ENCODE data around the gene COL17A1.

Gene COL17A1

DNA sequence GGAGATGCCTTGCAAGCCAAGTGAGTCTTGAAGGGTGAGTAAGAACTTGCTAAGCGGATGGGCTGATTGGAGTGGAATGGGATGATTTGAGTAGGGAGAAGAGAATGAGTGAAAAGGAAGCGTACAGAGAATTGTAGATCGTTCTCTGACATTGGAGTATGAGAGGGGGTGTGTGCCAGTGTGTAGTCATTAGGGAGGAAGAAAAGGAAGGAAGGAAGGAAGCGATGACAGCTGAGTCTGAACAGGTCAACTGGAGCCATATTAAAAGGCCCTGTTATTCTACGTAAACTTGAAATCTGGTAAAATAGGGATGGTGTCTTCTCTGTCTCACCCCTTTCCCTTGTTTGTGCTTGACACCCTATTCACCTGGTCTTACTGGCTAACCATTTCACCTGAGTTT, 63.7 kb downstream of the COL17A1 start:
- Histone ChIP-seq H4K8ac (ENCODE audit: low read depth, low read length) (no peak overlapping the region), H3K18ac (ENCODE audit: low read length) (no peak overlapping the region), H3K4me2 (ENCODE audit: insufficient read depth, low read length, poor library complexity, severe bottlenecking) (no peak overlapping the region), H2BK5ac (ENCODE audit: low read length) (no peak overlapping the region), H2BK15ac (ENCODE audit: low read length) (no peak overlapping the region), H3K4me3 (ENCODE audit: low read length in 2 of 2) (no peak overlapping the region), H2BK12ac (ENCODE audit: low read length) (no peak overlapping the region), H3K36me3 (replicated peaks in 1 of 2; ENCODE audit: control insufficient read depth in 2 of 2, insufficient read depth in 2 of 2, low read length in 2 of 2) (peaks cover 26 to 95% of the 10 kb centered on the region in 2 donors), H2AK5ac (ENCODE audit: low read depth, low read length) (no peak overlapping the region), H2AFZ (ENCODE audit: low read length) (no peak overlapping the region), H2BK120ac (ENCODE audit: low read depth, low read length) (no peak overlapping the region), H3K4ac (ENCODE audit: low read length) (no peak overlapping the region), H3K14ac (ENCODE audit: low read length) (no peak overlapping the region), H3K4me1 (ENCODE audit: control insufficient read depth in 2 of 2, insufficient read depth in 1 of 2, low read depth in 1 of 2, low read length in 2 of 2) (no peaks in the 10 kb centered on the region), H3K9ac (ENCODE audit: low read depth, low read length, poor library complexity) (no peak overlapping the region), H3K27me3 (ENCODE audit: control insufficient read depth in 3 of 3, insufficient read depth in 3 of 3, low read depth in 1 of 3, low read length in 3 of 3) (no peaks in the 10 kb centered on the region), H3K9me3 (replicated peaks in 1 of 2; ENCODE audit: control insufficient read depth in 2 of 2, insufficient read depth in 1 of 2, low read depth in 1 of 2, low read length in 2 of 2) (no peaks in the 10 kb centered on the region), H3K79me1 (ENCODE audit: low read depth, low read length) (no peaks in the 10 kb centered on the region), H3K27ac (replicated peaks; ENCODE audit: low read length) (no peak overlapping the region), H3K23ac (ENCODE audit: low read depth, low read length, poor library complexity) (no peak overlapping the region), H4K91ac (ENCODE audit: low read depth, low read length, poor library complexity) (no peak overlapping the region)
- DNase-seq (ENCODE audit: low spot score) = no peak
- 100% methylated on average over 3 of the region's 5 CpGs; no CpG with 5 or more reads in 1 of the 2 donors for WGBS, 2 donors (ENCODE audit: extremely low coverage in 2 of 2, insufficient read length in 2 of 2, insufficient replicate concordance in 1 of 2)

- no peaks in the 10 kb centered on the region for H3K4me1 ChIP-seq (ENCODE audit: control insufficient read depth in 2 of 2, insufficient read depth in 1 of 2, low read depth in 1 of 2, low read length in 2 of 2)
- H2AK5ac ChIP-seq (ENCODE audit: low read depth, low read length) = no peak overlapping the region
- no peak overlapping the region for H3K23ac ChIP-seq (ENCODE audit: low read depth, low read length, poor library complexity)
- no peak overlapping the region for H2BK5ac ChIP-seq (ENCODE audit: low read length)
- DNase-seq (ENCODE audit: low spot score) = no peak
- H3K9me3 ChIP-seq (replicated peaks in 1 of 2; ENCODE audit: control insufficient read depth in 2 of 2, insufficient read depth in 1 of 2, low read depth in 1 of 2, low read length in 2 of 2) = no peaks in the 10 kb centered on the region
- no peak overlapping the region for H3K27ac ChIP-seq (replicated peaks; ENCODE audit: low read length)
- no peaks in the 10 kb centered on the region for H3K79me1 ChIP-seq (ENCODE audit: low read depth, low read length)
- no peak overlapping the region for H3K4me3 ChIP-seq (ENCODE audit: low read length in 2 of 2)
- no peak overlapping the region for H3K14ac ChIP-seq (ENCODE audit: low read length)
- H3K18ac ChIP-seq (ENCODE audit: low read length) = no peak overlapping the region
- no peak overlapping the region for H2BK120ac ChIP-seq (ENCODE audit: low read depth, low read length)
- H3K27me3 ChIP-seq (ENCODE audit: control insufficient read depth in 3 of 3, insufficient read depth in 3 of 3, low read depth in 1 of 3, low read length in 3 of 3) = no peaks in the 10 kb centered on the region
- H2AFZ ChIP-seq (ENCODE audit: low read length) = no peak overlapping the region
- H3K9ac ChIP-seq (ENCODE audit: low read depth, low read length, poor library complexity) = no peak overlapping the region
- H2BK15ac ChIP-seq (ENCODE audit: low read length) = no peak overlapping the region
- H4K8ac ChIP-seq (ENCODE audit: low read depth, low read length) = no peak overlapping the region
- H3K4me2 ChIP-seq (ENCODE audit: insufficient read depth, low read length, poor library complexity, severe bottlenecking) = no peak overlapping the region
- peaks cover 26 to 98% of the 10 kb centered on the region in 2 donors for H3K36me3 ChIP-seq (replicated peaks in 1 of 2; ENCODE audit: control insufficient read depth in 2 of 2, insufficient read depth in 2 of 2, low read length in 2 of 2)
- no peak overlapping the region for H2BK12ac ChIP-seq (ENCODE audit: low read length)
- no peak overlapping the region for H4K91ac ChIP-seq (ENCODE audit: low read depth, low read length, poor library complexity)
- H3K4ac ChIP-seq (ENCODE audit: low read length) = no peak overlapping the region
- WGBS, 2 donors (ENCODE audit: extremely low coverage in 2 of 2, insufficient read length in 2 of 2, insufficient replicate concordance in 1 of 2) = no CpG with 5 or more reads among the region's 1 CpG
Measured at GRCh38 chr10:104021246-104021645, 64.4 kb downstream of the COL17A1 start.

DNA sequence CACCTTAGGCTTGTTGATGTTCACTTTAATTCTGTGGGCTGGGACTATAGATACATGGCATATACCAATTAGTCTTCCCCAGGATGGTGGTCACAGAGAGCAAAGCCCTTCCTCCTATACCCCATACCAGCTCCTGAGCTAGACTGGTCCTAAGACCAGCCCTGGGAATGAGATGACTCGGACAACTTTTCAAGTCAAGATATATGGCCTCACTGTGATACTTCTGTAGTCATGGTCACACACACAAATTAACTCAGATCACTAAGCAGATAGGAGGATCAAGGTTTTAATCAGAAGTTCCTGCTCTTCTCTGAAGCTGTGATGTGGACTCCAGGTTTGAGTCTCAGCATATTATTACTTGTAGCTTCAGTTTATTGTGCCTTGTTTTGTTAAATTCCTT, 65.7 kb downstream of the COL17A1 start:
- Histone ChIP-seq H3K79me1 (ENCODE audit: low read depth, low read length) (no peaks in the 10 kb centered on the region), H3K36me3 (replicated peaks in 1 of 2; ENCODE audit: control insufficient read depth in 2 of 2, insufficient read depth in 2 of 2, low read length in 2 of 2) (peaks cover 23 to 87% of the 10 kb centered on the region in 2 donors)
- no CpG with 5 or more reads among the region's 1 CpG for WGBS, 2 donors (ENCODE audit: extremely low coverage in 2 of 2, insufficient read length in 2 of 2, insufficient replicate concordance in 1 of 2)

DNA sequence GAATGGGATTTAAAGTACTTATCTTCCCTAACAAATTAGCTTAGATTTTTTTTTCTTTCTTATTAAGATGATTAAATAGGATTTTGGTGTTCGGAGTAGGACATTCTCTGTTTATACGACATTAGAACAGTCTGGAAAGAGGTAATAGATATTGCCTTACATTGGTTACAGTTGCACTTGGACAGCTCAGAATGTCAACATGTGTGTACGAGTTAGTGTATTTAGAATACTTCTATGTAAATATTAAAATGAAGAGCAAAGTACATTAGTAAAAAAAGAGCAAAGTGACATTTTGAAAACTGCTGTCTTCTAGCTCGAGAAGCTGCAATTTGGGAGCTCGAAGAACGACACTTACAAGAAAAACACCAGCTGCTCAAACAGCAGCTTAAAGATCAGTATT, 67.2 kb downstream of the COL17A1 start:
- H3K36me3 ChIP-seq (replicated peaks in 1 of 2; ENCODE audit: control insufficient read depth in 2 of 2, insufficient read depth in 2 of 2, low read length in 2 of 2) = peaks cover 16 to 82% of the 10 kb centered on the region in 2 donors
- no peak overlapping the region for H3K27ac ChIP-seq (replicated peaks; ENCODE audit: low read length)

More for the DNA sequence above, 65.7 kb downstream of the COL17A1 start:
- Histone ChIP-seq H3K9me3 (replicated peaks in 1 of 2; ENCODE audit: control insufficient read depth in 2 of 2, insufficient read depth in 1 of 2, low read depth in 1 of 2, low read length in 2 of 2) (peaks cover 0 to 7% of the 10 kb centered on the region in 2 donors), H3K4me3 (ENCODE audit: low read length in 2 of 2) (no peak overlapping the region), H3K27me3 (ENCODE audit: control insufficient read depth in 3 of 3, insufficient read depth in 3 of 3, low read depth in 1 of 3, low read length in 3 of 3) (no peaks in the 10 kb centered on the region), H3K4me2 (ENCODE audit: insufficient read depth, low read length, poor library complexity, severe bottlenecking) (no peak overlapping the region), H3K4me1 (ENCODE audit: control insufficient read depth in 2 of 2, insufficient read depth in 1 of 2, low read depth in 1 of 2, low read length in 2 of 2) (no peaks in the 10 kb centered on the region), H2BK120ac (ENCODE audit: low read depth, low read length) (no peak overlapping the region), H2BK15ac (ENCODE audit: low read length) (no peak overlapping the region), H3K18ac (ENCODE audit: low read length) (no peak overlapping the region), H4K91ac (ENCODE audit: low read depth, low read length, poor library complexity) (no peak overlapping the region), H3K9ac (ENCODE audit: low read depth, low read length, poor library complexity) (no peak overlapping the region), H3K4ac (ENCODE audit: low read length) (no peak overlapping the region), H3K27ac (replicated peaks; ENCODE audit: low read length) (no peak overlapping the region), H4K8ac (ENCODE audit: low read depth, low read length) (no peak overlapping the region), H3K14ac (ENCODE audit: low read length) (no peak overlapping the region), H2BK12ac (ENCODE audit: low read length) (no peak overlapping the region), H3K23ac (ENCODE audit: low read depth, low read length, poor library complexity) (no peak overlapping the region), H2BK5ac (ENCODE audit: low read length) (no peak overlapping the region), H2AK5ac (ENCODE audit: low read depth, low read length) (no peak overlapping the region), H2AFZ (ENCODE audit: low read length) (no peak overlapping the region)
- no peak for DNase-seq (ENCODE audit: low spot score)

More for the DNA sequence above, 67.2 kb downstream of the COL17A1 start:
- Histone ChIP-seq H3K14ac (ENCODE audit: low read length) (no peak overlapping the region), H3K18ac (ENCODE audit: low read length) (no peak overlapping the region), H3K23ac (ENCODE audit: low read depth, low read length, poor library complexity) (no peak overlapping the region), H3K4me1 (ENCODE audit: control insufficient read depth in 2 of 2, insufficient read depth in 1 of 2, low read depth in 1 of 2, low read length in 2 of 2) (no peaks in the 10 kb centered on the region), H2AK5ac (ENCODE audit: low read depth, low read length) (no peak overlapping the region), H3K9me3 (replicated peaks in 1 of 2; ENCODE audit: control insufficient read depth in 2 of 2, insufficient read depth in 1 of 2, low read depth in 1 of 2, low read length in 2 of 2) (peaks cover 0 to 7% of the 10 kb centered on the region in 2 donors), H2BK15ac (ENCODE audit: low read length) (no peak overlapping the region), H4K91ac (ENCODE audit: low read depth, low read length, poor library complexity) (no peak overlapping the region), H2BK5ac (ENCODE audit: low read length) (no peak overlapping the region), H3K4ac (ENCODE audit: low read length) (no peak overlapping the region), H2AFZ (ENCODE audit: low read length) (no peak overlapping the region), H4K8ac (ENCODE audit: low read depth, low read length) (no peak overlapping the region), H3K27me3 (ENCODE audit: control insufficient read depth in 3 of 3, insufficient read depth in 3 of 3, low read depth in 1 of 3, low read length in 3 of 3) (no peaks in the 10 kb centered on the region), H3K79me1 (ENCODE audit: low read depth, low read length) (no peaks in the 10 kb centered on the region), H2BK12ac (ENCODE audit: low read length) (no peak overlapping the region), H2BK120ac (ENCODE audit: low read depth, low read length) (no peak overlapping the region), H3K4me2 (ENCODE audit: insufficient read depth, low read length, poor library complexity, severe bottlenecking) (no peak overlapping the region), H3K9ac (ENCODE audit: low read depth, low read length, poor library complexity) (no peak overlapping the region), H3K4me3 (ENCODE audit: low read length in 2 of 2) (no peak overlapping the region)
- no peak for DNase-seq (ENCODE audit: low spot score)
- no CpG with 5 or more reads among the region's 6 CpGs for WGBS, 2 donors (ENCODE audit: extremely low coverage in 2 of 2, insufficient read length in 2 of 2, insufficient replicate concordance in 1 of 2)

Data from neuronal stem cell (in vitro differentiated cells).